Activated naive CD8-positive, alpha-beta T cell treated with anti-CD3 and anti-CD28 coated beads, Interleukin-2, amount 50 U/mL, for 24 hours (primary cell): ENCODE data around the gene GRIFIN.

Source experiments
- ATAC-seq: fragments of 150-1000 bp; cut with Tn5 transposase; one replicate; pipeline ENCODE4 v1.10.0; 2021
- DNase-seq: peaks from one replicate; pipeline ENCODE4 v3.0.0; 2021
- H3K27ac Mint-ChIP-seq: one replicate; pipeline ENCODE4 v1.8.0; 2021; ENCODE audit warnings: mild to moderate bottlenecking, mixed read lengths
- H3K27me3 Mint-ChIP-seq: one replicate; pipeline ENCODE4 v1.8.0; 2021; ENCODE audit warnings: mixed read lengths
- H3K36me3 Mint-ChIP-seq: one replicate; pipeline ENCODE4 v1.8.0; 2021; ENCODE audit warnings: low read depth, mixed read lengths
- H3K4me1 Mint-ChIP-seq: one replicate; pipeline ENCODE4 v1.8.0; 2021; ENCODE audit warnings: mixed read lengths
- H3K4me3 Mint-ChIP-seq: one replicate; pipeline ENCODE4 v1.8.0; 2021; ENCODE audit warnings: mild to moderate bottlenecking, moderate library complexity, mixed read lengths
- H3K9me3 Mint-ChIP-seq: one replicate; pipeline ENCODE4 v1.8.0; 2021; ENCODE audit warnings: mixed read lengths

The GRIFIN gene

GRCh38 chr7:2496375-2496774, 20.2 kb upstream of the GRIFIN start:
- Mint-ChIP-seq H3K36me3 (no peaks in the 10 kb centered on the region), H3K27me3 (peaks cover 2% of the 10 kb centered on the region), H3K27ac (no peak overlapping the region), H3K9me3 (peaks cover 6% of the 10 kb centered on the region), H3K4me1 (no peaks in the 10 kb centered on the region), H3K4me3 (no peak overlapping the region)
- DNase-seq (no peak), ATAC-seq (no peak)

DNA sequence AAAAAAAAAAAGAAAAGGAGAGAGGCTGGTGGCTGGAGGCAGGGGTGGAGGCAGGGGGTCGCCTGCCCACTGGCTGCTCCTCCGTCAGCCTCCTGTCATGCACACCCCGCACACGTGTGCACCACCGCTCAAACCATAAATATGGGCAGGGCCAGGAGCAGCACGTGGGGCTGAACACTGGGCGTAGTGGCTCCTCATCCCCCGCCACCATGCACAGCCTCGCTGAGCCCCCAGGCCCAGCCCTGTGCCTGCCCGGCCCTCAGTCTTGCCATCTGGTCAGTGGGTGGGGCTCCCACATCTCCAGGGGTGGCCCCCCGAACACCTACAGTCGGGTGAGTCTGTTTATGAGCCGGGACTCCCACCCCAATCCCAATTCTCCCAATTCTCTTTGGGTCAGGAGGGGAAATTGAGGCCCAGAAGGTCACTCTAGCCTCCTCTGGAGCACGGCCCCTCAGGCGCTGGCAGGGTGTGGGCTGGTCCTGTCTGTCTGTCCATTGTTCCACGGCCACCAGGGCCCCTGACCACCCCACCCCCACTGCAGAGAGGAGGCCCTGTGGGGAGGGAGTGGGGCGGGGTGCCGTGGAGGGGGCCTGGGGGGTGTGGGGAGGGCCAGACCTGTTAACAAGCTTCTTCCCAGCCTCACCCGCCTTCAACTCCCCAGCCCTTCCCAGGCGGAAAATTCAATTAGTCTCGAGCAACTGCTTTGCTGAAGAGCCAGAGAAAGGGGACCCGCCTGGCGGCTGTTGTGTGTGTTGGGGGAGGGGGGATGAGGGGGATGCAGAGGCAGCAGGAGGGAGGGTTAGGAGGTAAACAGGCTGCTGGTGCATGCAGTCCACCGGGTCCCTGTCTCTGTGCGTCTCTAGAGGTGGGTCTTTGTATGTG, 19.5 kb upstream of the GRIFIN start:
- no peak for DNase-seq
- no peak for ATAC-seq
- no peak overlapping the region for H3K4me3 Mint-ChIP-seq
- H3K9me3 Mint-ChIP-seq = peaks cover 6% of the 10 kb centered on the region
- no peaks in the 10 kb centered on the region for H3K4me1 Mint-ChIP-seq
- no peak overlapping the region for H3K27ac Mint-ChIP-seq
- H3K36me3 Mint-ChIP-seq = no peaks in the 10 kb centered on the region
- peaks cover 2% of the 10 kb centered on the region for H3K27me3 Mint-ChIP-seq

DNA sequence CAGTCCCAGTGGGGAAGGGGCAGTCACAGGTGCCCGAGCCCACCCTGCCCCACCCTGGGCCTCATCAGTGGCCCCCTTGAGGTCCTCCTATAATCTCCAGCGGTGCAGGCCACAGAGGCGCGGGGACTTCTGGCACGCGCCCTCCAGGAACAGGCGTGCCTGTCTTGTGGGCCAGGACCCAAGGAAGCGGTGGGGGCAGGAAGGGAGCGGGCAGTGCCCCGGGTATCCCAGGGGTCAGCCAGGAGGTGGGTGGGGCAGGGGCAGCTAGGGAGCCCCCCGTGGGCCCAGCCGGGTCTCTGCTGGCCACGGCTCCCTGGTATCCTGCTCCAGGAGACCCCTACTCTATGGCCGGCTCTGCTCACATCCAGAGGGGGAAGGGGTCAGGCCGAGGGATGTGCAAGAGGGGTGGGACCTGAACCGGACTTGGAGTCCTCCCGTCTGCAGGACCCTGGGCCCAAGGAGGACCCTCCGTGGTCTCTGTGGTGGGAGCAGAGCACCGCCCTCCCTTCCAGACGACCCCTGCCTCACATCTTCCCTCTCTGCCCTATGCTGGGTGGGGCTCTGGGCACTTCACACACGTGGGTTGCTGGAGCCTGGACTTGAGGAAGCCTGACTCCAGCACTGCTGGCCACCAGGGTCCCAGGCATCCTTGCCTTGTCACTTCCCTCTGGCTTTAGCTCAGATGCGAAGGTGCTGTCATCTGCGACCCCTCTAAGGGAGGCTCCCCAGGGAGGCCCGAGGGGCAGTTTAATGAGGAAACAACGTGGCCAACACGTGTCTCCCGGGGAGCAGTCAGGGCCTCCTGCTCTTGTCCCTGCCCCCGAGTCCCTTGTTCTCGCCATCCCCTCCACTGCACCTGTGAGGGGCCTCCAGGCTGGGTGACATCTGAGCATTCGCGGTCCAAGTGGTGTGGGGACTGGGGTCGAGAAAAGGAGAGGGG, 18.3 kb upstream of the GRIFIN start:
- Mint-ChIP-seq H3K9me3 (peaks cover 6% of the 10 kb centered on the region), H3K4me1 (no peaks in the 10 kb centered on the region)
- DNase-seq = no peak

DNA sequence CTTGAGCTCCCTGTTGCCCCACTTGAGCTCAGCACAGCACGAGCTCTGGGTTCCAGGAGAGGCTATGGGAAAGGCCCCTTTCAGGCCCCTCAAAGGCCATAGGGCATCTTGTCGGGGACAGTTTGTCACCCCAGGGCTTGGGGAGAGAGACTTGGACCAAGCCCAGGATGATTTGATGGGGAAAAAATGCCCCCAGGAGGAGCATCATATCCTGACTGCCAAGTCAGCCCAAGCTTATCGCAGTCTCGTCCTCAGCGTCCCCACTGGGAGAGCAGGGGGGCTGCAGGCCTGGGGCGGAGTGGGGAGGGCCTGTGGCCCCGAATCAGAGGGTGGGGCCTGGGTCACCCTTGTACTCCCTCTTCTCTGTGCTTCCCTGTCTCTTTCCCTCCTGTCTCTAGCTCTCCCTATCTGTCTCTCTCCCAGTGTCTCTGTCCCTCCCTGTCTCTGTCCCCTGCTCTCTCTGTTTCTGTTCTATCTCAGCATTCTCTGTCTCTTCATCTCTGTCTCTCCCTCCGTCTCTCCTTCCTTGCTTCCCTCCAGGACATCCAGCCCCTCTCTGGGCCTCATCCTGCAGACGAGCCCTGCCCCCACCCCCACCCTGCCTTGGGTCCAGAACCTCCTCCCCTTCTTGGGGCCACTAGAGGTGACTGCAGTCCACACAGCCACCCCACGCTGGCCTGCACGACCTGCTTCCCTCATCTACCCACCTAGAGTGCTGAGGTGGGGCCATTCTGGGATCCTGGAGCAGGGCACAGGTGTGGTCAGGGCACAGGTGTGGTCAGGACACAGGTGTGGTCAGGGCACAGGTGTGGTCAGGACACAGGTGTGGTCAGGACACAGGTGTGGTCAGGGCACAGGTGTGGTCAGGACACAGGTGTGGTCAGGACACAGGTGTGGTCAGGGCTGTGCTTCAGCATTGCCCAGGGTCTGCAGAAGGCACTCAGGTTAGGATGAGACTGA, 17.3 kb upstream of the GRIFIN start:
- no peaks in the 10 kb centered on the region for H3K4me1 Mint-ChIP-seq
- H3K4me3 Mint-ChIP-seq = no peak overlapping the region
- no peak overlapping the region for H3K27ac Mint-ChIP-seq
- ATAC-seq (no peak), DNase-seq (no peak)
- no peaks in the 10 kb centered on the region for H3K36me3 Mint-ChIP-seq
- H3K9me3 Mint-ChIP-seq = peaks cover 6% of the 10 kb centered on the region
- peaks cover 2% of the 10 kb centered on the region for H3K27me3 Mint-ChIP-seq

More for the DNA sequence above, 18.3 kb upstream of the GRIFIN start:
- ATAC-seq = no peak
- no peak overlapping the region for H3K27ac Mint-ChIP-seq
- peaks cover 2% of the 10 kb centered on the region for H3K27me3 Mint-ChIP-seq
- no peak overlapping the region for H3K4me3 Mint-ChIP-seq
- H3K36me3 Mint-ChIP-seq = no peaks in the 10 kb centered on the region

DNA sequence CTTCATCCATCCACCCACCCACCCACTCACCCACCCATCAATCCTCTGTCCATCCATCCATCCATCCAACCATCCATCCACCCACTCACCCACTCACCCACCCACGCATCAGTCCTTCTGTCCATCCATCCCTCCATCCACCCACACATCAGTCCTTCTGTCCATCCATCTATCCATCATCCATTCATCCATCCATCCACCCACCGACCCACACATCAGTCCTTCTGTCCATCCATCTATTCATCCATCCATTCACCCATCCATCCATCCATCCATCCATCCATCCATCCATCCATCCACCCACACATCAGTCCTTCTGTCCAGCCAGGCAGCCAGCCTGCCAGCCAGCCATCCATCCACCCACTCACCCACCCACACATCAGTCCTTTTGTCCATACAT, 15.8 kb upstream of the GRIFIN start:
- no peaks in the 10 kb centered on the region for H3K36me3 Mint-ChIP-seq
- ATAC-seq = no peak
- peaks cover 2% of the 10 kb centered on the region for H3K27me3 Mint-ChIP-seq
- no peak overlapping the region for H3K4me3 Mint-ChIP-seq
- peaks cover 6% of the 10 kb centered on the region for H3K9me3 Mint-ChIP-seq
- no peak for DNase-seq
- H3K27ac Mint-ChIP-seq = no peak overlapping the region
- H3K4me1 Mint-ChIP-seq = no peaks in the 10 kb centered on the region

DNA sequence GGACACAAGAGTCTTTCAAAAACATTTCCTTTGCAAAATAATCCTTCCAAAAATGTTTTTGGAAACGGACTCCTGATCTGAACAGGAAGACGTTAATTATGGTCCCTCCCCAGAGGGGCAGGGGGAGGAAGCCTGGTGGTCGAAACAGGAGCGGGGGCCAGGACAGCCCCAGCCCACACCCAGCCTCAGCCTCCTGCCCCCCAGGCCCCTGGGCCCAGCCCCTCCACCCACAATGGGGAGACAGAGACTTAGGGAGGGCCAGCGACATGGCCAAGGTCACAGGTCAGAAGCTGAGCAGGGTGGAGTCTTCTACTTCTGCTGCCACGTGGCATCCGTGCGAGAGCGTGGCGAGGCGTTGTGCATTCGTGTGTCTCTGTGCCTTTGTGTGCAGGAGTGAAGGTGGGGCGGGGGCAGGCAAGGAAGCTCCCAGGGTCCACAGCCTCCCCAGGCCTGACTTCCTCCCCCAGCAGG, 14.0 kb upstream of the GRIFIN start:
- DNase-seq (no peak), ATAC-seq (no peak)
- Mint-ChIP-seq H3K36me3 (no peaks in the 10 kb centered on the region), H3K4me1 (no peaks in the 10 kb centered on the region), H3K27me3 (peaks cover 2% of the 10 kb centered on the region), H3K4me3 (no peak overlapping the region), H3K9me3 (peaks cover 6% of the 10 kb centered on the region), H3K27ac (no peak overlapping the region)

DNA sequence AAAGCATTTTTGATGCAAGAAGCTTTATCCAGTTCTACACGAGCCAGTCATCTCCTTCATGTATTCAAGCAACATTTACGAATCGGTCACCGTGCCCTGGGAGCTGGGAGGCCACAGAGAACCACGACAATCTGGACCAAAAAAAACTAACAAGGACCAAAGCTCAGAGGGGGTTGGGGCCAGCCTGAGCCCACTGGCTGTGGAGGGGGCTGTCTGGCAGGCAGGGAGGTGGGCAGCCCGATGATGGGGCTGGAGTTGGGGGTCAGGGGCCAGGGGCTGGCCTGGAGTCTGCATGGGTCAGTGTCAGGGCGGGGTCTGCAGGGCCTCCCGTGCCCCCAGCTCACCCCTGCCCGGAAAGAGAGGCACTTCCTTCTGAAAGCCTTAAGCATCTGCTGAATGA, 12.5 kb upstream of the GRIFIN start:
- peaks cover 6% of the 10 kb centered on the region for H3K9me3 Mint-ChIP-seq
- DNase-seq (no peak), ATAC-seq (no peak)
- H3K36me3 Mint-ChIP-seq = no peaks in the 10 kb centered on the region
- no peaks in the 10 kb centered on the region for H3K4me1 Mint-ChIP-seq
- H3K4me3 Mint-ChIP-seq = no peak overlapping the region
- no peak overlapping the region for H3K27ac Mint-ChIP-seq
- H3K27me3 Mint-ChIP-seq = peaks cover 2% of the 10 kb centered on the region

DNA sequence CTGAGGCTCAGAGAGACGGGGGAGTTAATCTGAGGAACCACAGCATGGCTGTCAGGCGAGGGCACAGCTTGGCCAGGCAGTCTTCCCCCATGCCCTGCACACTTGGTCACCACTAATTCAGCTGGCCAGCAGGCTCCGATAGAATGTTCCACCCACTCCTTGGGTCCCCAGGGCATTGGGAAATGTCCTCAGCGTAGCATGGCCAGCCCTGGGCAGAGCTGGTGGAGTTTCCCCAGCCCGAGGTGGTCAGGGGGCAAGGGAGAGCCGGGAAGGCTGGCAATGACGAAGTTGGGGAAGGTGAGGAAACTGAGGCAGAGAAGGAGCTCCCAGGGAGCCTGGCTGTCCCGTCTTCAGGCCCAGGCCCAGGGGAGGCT, 12.1 kb upstream of the GRIFIN start:
- ATAC-seq = no peak
- Mint-ChIP-seq H3K9me3 (peaks cover 6% of the 10 kb centered on the region), H3K36me3 (no peaks in the 10 kb centered on the region), H3K4me3 (no peak overlapping the region), H3K27ac (no peak overlapping the region), H3K27me3 (peaks cover 2% of the 10 kb centered on the region), H3K4me1 (no peaks in the 10 kb centered on the region)
- no peak for DNase-seq

DNA sequence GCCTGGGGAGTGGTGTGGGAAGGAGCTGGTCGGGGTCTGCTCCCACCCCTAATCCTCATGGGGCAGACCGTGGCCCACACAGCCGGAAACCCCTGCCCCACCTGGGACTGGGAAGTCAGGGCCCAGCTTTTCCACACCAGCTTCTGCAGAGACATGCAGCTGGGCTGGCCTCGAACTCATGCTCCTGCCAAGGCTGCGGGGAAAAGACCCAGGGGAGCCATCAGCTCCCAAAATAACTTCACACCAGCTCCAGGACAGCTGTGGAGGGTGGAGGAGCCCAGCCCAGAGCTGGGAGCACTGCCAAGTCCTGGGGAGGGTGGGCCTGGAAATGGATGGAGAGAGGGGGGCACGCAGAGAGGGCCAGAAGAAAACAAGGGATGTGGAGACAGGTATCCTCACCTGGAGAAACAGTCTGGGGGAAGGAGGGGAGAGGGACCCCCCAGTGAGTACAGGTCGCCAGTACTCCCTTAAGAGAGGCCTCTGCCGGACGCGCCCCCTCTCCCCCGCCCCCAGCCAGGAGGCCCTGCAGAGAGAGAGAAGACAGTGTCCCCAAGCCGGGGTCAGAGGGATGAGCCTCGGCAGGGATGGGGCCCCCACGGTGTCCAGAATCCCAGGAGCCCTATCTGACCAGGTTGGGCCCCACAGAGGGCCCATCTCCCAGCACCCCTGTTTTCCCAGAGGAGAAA, 11.5 kb upstream of the GRIFIN start:
- no peak for ATAC-seq
- DNase-seq = no peak
- peaks cover 2% of the 10 kb centered on the region for H3K27me3 Mint-ChIP-seq
- H3K9me3 Mint-ChIP-seq = peaks cover 11% of the 10 kb centered on the region
- no peaks in the 10 kb centered on the region for H3K4me1 Mint-ChIP-seq
- no peak overlapping the region for H3K4me3 Mint-ChIP-seq
- H3K27ac Mint-ChIP-seq = no peak overlapping the region
- H3K36me3 Mint-ChIP-seq = no peaks in the 10 kb centered on the region

GRCh38 chr7:2484868-2485267, 8.7 kb upstream of the GRIFIN start:
- Mint-ChIP-seq H3K9me3 (peaks cover 5% of the 10 kb centered on the region), H3K4me3 (no peak overlapping the region), H3K27me3 (no peaks in the 10 kb centered on the region), H3K36me3 (no peaks in the 10 kb centered on the region), H3K4me1 (no peaks in the 10 kb centered on the region), H3K27ac (no peak overlapping the region)
- ATAC-seq (no peak), DNase-seq (no peak)

- no peak for ATAC-seq
- Mint-ChIP-seq H3K36me3 (no peaks in the 10 kb centered on the region), H3K4me1 (no peaks in the 10 kb centered on the region), H3K27ac (no peak overlapping the region), H3K9me3 (peaks cover 5% of the 10 kb centered on the region), H3K4me3 (no peak overlapping the region), H3K27me3 (no peaks in the 10 kb centered on the region)
- DNase-seq = no peak
Measured at GRCh38 chr7:2483494-2483893, 7.3 kb upstream of the GRIFIN start.

GRCh38 chr7:2482725-2483451, 6.7 kb upstream of the GRIFIN start:
- Mint-ChIP-seq H3K9me3 (peaks cover 5% of the 10 kb centered on the region), H3K27ac (no peak overlapping the region), H3K36me3 (no peaks in the 10 kb centered on the region), H3K4me1 (no peaks in the 10 kb centered on the region), H3K27me3 (no peaks in the 10 kb centered on the region), H3K4me3 (no peak overlapping the region)
- ATAC-seq (no peak), DNase-seq (no peak)

DNA sequence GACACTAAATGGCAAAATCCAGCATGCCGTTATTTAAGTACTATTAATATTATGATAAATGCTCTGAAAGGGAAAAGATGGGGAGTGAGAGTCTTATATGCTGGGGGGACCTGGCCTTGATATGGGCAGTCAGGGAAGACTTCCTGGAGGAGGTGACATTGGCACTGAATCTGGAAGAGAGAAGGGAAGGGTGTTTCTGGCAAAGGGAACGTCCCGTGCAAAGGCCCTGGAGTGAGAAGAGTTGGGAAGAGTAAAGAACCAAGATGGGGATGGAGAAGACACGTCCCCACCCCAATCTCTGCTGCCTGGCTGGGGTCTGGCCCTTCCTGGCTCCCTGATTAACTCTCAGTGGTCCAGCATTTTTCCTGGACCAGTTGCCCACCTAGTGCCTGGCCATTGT, 5.0 kb upstream of the GRIFIN start:
- Mint-ChIP-seq H3K4me3 (no peak overlapping the region), H3K4me1 (peaks cover 4% of the 10 kb centered on the region), H3K27ac (no peak overlapping the region), H3K9me3 (peaks cover 5% of the 10 kb centered on the region), H3K36me3 (no peaks in the 10 kb centered on the region), H3K27me3 (no peaks in the 10 kb centered on the region)
- DNase-seq (no peak), ATAC-seq (no peak)
